ENCODE data around the gene KYNU. TPM values are rescaled to one million over a fixed set of nuclear protein-coding genes. Genes with fewer than 3 reads are reported as not detected.
"Not testable (repeated sequence)": the region's sequence is repeated elsewhere in the genome, so short reads cannot be mapped to it uniquely, and the experiment has no call there.

The KYNU gene
- total RNA-seq, 1 experiment from 2014 or later: 11.7 TPM

- DNase-seq (ENCODE audit: low read depth): not testable (repeated sequence)
These were observed 212.1 kb downstream of the KYNU start for GRCh38 chr2:143089520-143089919.
